Fibroblast of peridontal ligament (primary cell): ENCODE results near the gene ADAMTS16.

Source experiments
- DNase-seq: peaks from one replicate; pipeline ENCODE4 v3.0.0-alpha.2; 2010; ENCODE audit errors: extremely low read depth

ADAMTS16 gene

DNA sequence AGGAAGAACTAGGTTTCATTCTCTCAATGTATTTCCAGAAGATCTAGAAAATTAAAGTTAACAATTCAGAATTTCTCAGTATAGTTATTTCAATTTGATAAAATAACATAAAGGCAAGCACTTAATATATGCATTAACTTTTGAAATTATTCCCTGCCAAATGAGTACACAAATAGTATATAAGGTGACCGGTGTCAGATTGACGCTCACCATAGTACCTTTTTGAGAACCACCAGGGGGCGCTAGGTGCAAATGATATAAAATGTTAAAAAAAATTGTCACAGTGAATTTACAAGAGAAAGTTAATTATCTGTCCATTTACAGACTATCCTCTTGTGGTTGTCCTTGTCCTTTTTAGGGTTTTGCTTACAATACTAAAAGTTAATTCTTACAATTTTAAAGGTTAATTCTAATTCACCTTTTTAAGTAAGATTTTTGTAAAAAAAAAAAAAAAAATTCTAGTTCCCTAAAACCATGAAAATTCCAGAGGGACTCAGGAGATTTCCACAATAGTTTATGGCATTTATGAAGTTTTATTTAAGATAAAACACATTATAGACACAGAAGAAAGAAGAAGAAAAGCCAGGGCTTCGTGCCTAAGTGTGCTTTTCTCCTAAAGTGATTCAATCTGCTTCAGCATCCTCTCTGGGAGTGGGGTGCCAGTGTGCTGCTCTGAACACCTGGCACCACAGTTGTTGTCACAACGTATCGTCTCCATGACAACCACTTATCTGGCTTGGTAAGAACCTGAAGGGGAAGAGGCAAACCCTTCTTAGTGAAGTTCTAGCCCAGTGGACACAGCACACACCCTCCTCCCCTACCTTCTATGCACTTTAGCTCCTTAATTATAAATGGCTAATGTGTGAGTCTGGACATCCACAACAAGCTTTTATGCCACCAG is 1.7 kb downstream of the ADAMTS16 start:
- peak; percentile 66 for DNase-seq

DNA sequence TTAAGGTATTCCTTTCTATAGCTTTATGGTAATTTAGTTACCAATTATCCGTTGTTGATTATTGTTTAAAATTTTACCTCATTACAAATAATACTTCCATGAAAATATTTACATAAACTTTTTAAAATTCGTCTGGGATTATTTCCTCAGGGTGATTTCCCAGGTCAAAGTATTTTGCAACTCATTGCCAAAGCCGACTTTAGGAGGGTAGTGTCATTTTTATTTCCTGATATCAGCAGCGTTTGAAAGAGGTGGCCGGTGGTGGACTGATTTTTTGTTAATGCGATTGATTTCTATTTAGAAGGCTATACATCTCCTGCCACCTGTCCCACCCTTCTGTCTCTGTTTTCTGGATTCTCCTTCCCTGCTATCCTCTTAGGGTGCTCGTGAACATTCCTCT is 4.3 kb downstream of the ADAMTS16 start:
- no peak for DNase-seq

DNA sequence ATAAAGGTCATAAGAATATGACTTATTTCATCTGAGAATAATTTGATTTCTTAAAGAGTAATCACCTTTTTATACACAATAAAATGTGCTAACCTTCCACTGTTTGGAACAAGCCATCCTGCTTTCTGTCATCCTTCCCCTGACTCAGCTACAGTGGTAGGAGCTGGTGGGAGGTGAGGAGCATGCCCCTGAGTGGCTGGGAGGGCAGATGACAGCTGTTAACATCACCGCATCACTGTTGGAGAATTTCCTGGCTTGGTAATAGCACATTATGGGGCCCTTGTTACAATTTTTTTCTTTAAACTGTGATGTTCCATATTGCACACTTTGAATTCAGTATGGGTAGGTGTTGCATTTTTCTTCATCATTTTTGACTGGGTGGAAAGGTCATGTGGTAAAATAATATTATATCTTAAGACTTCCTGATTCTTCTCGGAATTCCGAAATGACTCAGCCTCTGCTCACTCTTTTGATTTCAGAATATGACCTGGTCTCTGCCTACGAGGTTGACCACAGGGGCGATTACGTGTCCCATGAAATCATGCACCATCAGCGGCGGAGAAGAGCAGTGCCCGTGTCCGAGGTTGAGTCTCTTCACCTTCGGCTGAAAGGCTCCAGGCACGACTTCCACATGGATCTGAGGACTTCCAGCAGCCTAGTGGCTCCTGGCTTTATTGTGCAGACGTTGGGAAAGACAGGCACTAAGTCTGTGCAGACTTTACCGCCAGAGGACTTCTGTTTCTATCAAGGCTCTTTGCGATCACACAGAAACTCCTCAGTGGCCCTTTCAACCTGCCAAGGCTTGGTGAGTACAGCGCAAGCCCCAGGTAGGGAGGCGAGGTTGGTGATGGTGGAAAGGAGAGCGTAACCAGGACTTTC is 5.8 kb downstream of the ADAMTS16 start:
- no peak for DNase-seq

DNA sequence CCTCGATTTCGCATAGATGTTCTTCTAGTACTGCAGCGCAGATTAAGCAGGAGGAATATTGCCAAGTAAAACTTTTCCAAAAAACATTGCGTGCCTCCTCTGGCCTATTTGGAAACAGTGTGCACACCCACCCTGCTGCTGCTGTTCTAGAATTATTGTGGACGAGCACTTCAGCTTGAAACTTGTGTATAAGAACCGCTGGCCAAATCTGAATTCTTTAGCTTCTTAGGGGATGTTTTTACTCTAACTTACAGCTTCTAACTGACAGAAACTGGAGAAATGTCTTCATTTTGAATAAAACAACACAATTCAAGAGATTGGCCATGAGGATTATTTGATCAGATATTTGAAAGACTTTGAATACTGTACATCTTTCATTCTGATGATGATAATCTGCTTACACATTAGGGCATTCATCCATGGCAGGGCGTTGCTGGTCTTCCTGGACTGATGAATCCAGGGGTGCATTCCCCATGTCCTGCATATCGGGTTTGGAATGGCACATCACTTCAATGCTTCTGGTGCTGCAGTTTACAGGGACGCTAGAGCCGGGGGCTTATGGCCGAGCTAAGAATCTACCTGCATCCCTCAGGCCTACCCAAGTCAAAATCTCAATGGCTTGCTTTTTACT is 6.5 kb downstream of the ADAMTS16 start:
- no peak for DNase-seq

DNA sequence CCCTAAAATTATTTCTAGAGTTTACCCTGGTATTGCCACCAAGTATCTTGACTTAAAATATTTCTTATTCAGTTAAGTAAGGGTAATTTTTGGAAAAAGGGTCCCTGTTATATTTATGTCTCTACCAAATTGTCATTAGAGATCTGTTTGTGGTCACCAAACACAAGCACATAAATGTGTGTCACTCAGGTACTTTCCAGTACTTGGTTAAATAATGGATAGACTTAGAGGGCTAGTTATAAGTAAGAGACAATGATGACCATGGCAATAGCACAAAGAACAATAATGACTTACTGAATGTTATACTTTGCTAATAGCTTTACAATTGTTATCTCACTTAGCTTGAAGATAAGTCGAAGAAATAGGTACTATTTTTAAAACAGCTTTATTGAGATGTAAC is 9.0 kb downstream of the ADAMTS16 start:
- DNase-seq: no peak

DNA sequence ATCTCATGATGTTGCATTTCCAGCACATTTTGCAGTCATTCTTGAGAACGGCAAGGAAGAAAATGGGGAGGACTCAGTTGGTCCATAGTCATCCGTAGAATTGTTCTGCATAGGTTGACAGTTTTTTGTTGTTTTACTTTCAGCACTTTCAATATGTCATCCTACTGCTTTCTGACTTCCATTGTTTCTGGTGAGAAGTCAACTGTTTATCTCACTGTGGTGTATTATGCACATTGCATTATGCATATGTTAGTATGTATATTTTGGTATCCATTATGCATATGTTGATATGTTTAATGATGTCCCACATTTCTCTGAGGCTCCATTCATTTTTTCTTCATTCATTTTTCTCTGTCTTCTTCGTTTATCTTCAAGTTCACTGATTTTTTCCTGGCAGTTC is 10.5 kb downstream of the ADAMTS16 start:
- DNase-seq: no peak

DNA sequence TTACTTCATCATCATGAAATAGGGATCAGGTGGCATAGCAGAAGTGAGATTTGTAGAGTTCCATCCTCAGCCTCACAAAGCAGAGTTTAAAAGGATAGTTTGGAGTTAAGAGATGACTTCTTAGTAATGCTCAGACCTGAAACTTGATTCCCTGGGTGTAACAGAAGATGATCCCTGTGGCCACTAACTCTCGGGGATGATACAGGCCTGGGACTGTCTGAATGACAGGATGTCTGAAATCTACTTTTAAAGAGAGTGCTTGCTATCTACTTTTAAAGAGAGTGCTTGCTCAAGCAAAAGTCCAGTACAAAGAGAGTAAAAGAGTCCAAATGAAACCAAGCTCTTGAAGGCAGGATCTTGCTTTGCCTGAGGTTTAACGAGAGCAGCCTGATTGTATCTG is 14.6 kb downstream of the ADAMTS16 start:
- DNase-seq: no peak

DNA sequence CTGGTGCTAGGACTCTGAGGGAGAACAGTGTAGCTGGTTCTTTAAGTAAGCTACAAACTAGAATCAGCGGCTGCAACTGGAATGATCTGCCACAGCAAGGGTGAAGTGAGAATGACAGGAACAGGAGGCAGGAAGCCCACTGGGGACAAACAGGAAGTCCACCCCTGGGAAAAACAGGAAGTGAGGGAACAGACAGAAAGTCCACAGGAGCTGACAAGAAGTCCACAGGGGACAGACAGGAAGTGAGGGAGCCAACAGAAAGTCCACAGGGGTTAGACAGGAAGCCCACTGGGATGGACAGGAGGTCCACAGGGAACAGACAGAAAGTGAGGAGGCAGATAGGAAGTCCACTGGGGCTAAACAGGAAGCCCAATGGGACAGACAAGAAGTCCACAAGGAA is 15.5 kb downstream of the ADAMTS16 start:
- DNase-seq: no peak

DNA sequence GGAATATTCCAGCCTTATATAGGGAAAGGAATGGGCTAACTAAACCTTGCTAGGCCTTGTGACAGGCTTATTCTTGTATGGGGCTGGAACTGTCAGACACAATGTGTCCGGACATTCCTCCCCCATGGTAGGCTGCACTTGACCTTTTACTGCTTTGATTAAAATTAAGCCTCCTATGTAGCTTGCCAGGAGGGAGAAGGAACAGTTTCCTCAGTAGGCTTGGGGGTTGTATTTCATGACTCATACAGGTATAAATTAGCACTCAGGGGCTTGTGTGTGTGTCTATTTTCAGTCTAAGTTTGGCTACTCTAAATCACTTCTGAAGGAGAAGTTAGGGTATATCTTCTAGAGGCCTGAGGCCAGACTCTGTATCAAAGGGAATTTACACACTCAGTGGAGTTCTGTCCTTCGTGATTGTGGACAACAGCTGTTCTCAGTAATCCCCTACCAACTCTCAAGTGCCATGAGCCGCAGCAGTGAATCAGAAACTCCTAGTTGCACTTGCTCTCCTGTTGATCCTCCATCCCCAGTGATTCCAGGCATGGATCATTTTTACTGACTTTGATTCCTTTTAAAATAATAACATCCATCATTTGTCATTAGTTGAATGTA is 16.4 kb downstream of the ADAMTS16 start:
- no peak for DNase-seq

DNA sequence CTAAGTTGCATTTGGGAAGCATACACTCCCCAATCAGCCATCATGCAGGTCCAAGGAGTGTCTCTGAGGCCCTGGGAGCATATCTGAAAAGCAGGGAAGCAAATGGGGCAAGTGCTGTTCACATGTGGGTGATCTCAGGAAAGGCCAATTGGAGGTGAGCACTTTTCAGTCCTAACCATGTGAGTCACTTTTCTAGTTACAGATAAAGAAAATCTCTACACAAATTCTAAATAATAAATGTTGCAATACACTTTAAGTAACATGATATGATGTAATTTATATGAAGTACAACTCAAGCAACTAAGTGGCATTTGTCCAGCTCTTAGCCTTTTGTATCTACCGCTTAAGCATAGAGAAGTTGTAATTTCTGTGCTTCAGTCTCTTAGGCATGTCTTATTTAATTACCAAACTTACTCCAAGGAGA is 18.4 kb downstream of the ADAMTS16 start:
- DNase-seq: no peak

DNA sequence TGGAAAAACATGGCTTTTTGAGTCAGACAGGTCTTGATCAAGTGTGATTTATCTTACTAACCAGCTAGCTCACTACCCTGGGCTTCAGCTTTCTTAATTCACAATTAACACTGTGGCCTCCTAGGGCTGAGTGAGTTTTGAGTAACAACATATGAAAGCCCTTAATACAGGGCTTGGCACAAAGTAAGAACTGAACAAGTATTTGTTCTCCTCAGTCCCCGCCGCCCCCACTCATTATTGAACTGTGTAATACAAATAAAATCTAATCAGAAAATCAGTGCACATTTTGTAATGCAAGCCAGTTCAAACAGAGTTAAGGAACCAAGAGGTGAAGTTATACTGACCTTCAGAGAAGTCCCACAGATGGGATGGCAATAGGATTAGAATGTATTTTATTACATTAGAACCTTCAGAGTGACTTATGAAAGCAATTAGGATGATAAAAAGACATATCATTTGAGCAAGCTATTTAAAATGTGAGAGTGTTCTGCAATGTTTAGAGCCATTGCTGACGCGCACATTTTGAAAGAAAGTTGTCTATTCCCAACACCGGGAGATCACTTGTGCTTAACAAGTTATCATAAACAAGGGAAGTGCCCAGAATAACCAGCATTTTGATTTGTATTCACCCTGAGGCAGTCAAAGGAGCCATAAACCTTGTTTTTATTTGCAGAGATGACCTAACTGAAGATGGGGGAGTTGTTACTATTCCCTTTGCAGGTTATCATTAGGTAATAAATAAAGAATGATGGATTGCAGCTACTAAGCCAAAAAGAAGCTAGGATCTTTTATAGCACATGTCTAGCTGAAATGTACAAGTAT is 19.4 kb downstream of the ADAMTS16 start:
- DNase-seq: no peak

DNA sequence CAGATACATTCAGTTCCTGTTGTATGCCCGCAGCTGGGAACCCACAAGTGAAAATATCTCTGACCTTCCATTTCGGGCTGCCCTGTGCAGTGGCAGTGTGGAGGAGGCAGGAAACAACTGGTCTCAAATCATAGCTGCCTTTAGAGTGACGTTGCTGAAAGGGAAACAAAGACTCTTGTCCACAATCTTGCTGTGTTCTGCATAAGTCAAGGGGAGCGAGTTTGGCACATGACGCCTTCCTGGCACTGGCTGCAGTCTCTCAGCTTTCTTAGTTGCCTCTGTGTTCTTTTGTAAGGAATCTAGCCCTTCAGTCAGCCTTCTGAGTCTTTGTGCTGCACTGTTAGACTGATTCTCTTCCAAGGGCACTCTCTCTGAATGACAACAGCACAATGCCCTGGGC is 24.0 kb downstream of the ADAMTS16 start:
- DNase-seq: no peak

DNA sequence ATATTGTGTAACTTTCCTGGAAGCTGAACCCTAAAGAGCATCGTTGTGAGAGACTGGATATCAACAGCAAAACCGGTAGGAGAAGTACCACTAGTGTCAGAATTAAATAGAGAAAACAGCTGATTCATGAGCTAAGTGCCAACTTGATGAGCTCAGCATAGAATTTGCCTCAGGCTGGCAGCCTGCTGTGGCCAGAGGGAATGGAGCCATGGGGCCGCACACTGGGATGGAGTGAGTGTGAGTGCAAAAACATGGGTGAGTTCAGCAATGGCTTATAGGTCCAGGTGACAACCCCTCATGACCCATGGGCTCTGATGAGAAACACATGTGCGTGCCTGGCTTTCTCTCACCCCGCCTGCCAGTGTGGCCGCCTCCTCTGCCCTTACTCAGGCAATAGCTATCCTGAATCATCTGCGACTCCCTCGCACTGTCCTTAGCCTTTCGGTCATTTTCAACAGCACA is 25.4 kb downstream of the ADAMTS16 start:
- DNase-seq: no peak

DNA sequence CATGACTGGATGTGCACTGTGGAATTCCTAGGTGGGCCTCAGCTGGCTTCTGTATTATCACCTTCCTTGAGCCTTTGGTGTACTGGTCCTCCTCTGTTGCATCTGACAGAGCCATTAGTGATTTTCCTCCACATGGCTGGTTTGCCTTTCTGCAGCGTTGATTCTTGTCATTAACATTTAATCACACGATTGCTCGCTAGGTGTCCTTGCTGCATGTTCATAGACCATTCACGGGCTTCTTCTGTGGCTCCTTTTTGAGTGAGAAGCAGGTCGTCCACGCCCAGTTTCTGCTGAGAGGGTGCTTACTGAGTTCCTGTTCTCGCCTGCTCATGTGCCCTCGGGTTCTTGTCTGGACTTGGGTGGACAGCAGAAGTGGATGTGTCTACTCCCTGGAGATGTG is 29.3 kb downstream of the ADAMTS16 start:
- DNase-seq: no peak

DNA sequence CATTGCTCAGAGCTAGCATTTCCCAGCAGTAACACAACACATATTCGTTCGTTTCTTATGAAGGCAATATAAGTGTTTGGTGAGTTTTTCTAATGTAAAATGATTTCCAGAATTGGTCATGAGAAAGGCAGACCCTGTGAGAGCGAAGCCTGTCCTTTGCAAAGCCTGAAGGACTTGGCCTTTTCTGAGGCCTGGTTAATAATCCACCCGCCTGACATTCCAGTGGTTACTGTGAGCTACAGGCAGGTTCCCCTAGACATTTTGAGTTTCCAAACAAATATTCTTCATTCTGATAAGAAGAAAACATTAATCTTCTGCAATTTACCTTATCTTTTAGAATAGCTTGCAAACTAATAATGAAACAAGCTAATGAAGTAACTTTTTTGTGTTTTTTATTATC is 38.0 kb downstream of the ADAMTS16 start:
- no peak for DNase-seq

DNA sequence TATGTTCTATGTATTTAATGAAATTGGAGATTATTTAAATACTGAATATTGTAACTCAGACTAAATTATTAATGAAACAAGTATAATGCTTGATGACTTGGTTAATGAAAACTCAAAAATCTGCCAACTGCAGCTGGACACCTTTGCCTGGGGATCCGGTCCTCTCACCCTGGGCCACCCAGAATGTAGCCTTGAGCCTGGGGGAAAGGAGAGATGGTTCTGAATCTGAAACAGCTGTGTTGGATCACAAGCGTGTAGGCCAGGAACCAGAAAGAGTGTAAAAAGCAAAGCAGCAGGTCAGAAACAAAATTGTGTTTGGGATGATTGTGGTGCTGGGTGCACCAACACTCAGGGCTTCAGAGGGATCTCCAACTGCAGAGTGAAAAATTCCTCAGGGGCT is 38.5 kb downstream of the ADAMTS16 start:
- no peak for DNase-seq

DNA sequence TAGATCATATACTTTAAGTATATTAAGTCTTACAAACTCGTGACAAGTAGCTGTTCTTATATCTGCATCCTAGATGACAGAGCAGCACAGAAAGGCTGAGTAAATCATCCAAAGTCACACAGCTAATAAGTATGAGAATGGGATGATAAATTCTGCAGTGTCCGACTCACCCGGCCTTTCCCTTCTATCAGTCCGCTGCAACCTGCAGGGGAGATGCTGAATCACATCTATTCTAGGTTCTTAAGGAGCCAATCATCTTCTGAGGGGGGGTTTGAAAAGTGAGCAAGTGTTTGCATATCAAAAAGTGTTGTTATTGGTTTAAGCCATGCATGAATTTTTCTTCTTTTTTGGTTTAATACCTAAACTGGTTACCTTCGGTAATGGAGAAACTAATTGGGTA is 38.9 kb downstream of the ADAMTS16 start:
- no peak for DNase-seq

DNA sequence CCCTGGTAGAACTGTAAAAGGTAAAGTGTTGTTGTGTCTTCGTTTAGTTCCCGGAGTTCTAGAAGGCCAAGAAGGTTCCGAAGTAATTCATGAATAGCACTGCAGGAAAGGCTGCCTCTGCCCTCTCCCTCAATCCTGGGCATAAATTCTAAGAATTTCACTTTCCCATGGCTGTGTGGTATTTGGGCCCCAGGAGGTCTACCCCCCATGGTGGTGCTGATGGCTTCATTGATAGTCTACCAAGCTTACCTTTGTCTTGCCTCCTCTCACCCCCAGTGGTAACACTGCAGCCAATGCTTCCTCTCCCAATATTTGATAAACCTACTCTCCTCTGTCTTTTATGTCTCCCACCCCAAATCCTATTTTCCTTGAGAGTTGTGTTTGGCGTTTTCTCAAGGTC is 39.5 kb downstream of the ADAMTS16 start:
- DNase-seq: no peak

DNA sequence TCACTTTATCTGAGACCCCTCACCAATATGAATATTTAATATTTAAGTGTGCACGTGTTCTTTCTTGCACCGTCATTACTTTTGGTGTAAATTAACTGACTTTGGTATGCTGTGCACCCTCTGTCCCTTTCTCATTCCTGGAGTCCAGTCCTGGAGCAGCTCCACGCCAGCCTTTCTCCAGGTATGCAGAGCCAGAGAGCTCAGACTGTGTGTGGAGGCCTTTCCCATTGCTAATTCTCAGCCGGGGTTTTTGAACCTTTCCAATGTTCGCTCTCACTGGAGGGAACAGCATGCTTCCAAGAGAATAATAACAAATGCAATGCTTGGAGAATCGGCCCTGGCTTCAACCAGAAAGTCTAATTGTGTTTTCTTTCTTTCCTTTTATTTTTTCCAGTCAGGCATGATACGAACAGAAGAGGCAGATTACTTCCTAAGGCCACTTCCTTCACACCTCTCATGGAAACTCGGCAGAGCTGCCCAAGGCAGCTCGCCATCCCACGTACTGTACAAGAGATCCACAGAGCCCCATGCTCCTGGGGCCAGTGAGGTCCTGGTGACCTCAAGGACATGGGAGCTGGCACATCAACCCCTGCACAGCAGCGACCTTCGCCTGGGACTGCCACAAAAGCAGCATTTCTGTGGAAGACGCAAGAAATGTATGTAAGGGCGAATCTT is 41.7 kb downstream of the ADAMTS16 start:
- no peak for DNase-seq

DNA sequence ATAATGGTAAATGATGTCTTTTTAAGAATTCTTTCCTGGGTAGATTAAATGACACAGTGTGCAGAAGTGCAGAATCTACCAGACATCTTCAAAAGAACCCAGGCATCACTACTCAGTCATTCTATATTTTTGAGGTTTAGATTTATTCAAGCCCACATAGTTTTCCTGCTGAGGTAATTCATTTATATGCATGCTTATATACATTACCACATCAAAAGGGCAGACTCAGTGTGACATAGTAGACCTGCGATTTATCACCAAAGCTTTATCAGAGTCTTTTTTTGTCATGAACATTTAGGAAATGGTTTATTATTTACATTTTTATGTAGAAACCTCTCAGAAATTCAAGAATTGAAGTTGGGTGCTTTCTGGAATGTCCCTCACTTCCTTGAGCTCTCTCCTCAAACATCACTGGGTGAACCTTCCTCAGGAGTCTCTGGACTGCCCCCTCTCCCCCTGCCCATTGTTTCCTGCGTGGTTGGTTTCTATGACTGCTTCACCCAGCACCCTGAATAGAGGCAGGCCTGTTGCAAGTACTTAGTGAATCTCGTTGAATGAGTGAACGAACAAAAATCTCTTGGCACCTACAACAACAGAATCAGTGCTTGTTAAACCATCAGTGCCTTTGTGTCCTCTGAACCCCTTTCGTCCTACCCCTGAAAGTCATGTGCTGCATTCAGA is 42.5 kb downstream of the ADAMTS16 start:
- DNase-seq: no peak
